ENCODE data around the gene SSBP3.

DNA sequence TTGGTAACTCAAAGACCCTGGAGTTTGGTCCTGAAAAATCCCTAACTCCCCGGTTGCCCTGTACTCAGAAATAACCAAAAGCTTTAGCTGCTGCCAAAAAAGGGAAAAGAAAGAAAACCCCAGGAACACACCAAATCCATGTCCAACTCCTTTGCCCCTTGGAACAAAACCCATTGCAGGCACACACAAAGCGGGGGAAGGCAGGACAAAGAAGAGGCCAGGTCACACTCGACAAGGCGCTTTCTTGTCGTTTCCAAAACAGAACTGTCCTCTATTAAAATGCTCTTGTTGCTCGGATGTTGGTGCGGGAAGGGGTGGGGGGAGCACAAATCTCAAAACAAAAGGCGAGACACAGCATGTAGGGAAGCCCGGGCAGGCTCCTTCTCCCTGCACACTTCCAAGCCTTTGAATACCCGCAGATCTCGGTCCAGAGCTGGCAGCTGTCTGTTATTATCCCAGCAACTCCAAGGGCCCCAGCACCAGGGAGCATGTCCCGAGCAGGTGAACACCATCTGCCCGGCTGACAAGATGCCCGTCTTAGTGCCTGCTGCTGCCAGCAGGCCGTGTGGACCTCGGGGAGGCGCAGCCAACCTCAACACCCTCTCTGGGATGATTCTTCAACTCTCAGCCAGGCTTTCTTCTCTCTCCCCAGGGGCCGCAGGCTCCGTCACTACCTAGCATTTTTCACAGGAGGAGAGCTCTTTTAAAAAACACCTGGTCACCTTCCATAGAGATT lies 96.4 kb downstream of the SSBP3 start:
- TF ChIP-seq POLR2AphosphoS5 (IDR thresholded peaks at IDR 0.05; ENCODE audit: low read depth, low read length) (no peak), REST (IDR thresholded peaks at IDR 0.05; ENCODE audit: insufficient read depth in 1 of 2, low read depth in 2 of 2, low read length in 2 of 2) (no peak)

Data from PFSK-1 (cell line).